Measurements from ENCODE around the gene KLHL40. TPM values are rescaled to one million over a fixed set of nuclear protein-coding genes. Genes with fewer than 3 reads are reported as not detected.
"Not testable (repeated sequence)": the region's sequence is repeated elsewhere in the genome, so short reads cannot be mapped to it uniquely, and the experiment has no call there.

Gene KLHL40
- total RNA-seq, 1 donor from 2014 or later, result not detected

DNA sequence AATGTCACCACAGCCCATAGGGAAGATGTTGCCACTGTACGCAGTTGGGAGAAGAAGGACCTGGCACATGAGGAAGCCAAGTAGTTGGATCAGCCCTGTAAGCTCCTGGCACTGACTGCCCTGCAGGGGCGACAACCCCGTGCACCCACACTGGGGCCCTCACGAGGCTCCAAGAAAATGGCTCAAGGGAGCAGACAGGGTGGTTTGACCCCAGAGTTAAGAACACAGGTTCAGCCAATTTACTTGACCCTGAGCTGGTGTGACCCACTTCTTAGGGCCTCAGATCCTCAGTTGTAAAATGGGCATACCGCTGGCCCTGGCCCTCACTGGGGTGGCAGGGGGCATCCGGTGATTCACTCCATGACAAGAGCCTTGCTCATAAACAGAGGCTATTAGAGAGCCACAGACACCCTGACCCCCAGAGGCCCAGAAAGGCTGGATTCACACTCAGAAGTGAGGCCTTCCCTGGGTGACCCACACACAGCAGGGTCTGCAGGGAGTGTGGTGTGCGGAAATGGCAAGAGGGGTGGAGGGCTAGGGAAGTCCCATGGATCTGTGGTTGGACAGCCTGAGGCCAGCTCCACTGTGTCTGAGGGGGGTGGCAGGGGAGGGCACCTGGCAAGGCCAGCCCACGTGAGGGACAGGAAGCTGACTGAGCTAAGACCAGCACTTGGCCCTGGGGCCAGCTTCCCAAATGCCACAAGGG lies 19.0 kb downstream of the KLHL40 start:
- DNase-seq, result no peak

DNA sequence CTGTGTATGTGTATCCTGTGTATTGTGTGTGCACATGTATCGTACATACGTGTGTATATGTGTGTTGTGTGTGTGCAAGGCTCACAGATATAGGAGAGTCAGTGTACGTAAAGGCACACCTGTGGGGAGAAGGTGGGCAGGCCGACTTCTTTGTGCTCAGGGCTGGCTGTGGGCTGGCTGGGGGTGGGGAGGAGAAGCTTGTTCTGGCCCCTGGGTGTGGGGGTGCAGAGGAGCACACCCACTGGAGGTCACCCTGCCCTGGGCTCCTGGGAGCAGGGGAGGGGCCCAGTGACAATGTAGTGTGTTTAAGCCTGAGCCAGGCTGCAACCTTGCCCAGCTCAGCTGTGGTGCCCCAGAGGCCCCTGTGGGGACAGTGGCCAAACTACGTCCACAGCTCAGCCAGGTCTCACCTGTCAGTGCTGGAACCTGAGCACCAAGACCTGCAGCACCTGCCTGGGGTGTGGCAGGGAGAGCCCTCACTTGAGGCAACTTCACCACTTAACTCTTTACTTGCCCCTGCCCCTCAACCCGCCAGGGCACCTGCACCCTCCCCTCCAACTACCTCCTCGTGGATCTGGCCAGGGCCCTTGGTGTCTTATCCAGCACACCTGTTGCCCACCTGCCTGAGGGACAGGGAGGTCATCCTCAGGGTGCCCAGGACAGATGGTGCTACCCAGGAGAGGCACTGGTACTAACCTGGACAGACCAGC lies 19.9 kb downstream of the KLHL40 start:
- no peak for DNase-seq

DNA sequence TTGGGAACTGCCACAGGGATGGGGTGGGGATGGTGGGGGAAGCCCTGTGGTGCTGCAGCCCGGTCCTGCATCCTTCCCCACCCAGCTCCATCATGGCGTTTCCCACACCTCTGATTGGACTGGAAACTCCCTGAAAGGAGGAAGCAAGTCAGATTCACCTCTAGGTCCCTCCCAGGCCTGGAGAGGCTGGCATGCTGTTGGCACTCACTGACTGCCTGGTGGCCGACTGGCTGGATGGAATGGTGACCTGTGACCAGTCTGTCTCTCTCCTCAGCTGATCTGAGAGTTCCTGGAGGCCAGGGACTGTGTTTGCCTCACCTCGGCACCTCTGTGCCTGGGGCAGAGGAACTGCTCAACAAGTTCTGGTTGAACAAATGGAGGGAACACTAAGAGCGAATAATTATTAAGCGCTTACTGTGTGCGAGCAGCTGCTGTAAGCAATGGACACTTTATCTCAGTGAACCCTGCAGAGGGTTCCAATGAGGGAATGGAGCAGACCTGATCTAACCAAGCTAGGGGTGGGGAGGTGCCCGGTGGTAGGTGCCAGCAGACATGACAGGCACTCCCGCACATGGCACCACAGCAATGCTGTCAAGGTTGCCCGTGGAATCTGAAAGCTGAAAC lies 20.7 kb downstream of the KLHL40 start:
- DNase-seq, result no peak

DNA sequence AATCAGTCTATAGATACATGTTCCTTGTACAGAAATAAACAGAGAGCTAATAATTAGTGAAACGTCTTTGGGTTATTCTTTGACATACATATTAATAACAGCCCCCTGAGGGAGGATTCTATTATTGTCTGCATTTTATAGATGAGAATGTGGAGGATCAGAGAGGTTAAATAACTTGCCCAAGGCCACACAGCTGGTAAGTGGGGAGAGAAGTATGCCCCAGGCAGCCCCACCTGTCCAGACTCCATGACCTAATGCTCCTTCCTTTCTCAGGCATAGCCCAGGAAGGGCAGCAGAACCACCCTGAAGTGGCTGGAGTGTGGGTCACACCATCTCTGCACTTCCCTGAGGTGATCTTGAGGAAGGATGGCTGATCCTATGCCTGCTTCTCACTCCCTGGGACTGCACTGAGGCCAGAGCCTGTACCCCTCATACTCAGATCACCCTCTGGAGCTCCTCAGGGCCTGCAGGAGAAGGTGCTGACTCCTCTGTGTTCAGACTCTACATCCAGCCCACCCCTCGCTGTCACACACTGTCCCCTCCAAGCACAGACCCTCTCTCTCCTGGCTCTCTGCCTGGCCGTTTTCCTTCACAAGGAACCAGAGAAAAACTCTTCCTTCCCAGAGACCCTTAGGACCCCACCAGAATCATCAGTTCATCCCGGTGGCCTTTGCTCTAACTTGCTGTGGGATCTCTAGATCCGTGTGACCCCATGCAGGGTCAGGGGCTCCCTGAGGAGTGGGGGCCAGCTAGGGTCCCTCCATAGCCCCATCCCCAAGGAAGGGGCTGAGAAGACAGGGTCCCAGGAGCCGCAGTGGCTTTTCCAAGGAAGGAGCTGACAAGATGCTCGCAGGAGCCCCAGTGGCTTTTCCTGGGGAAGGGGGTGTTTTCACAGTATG lies 21.6 kb downstream of the KLHL40 start:
- DNase-seq, result no peak

DNA sequence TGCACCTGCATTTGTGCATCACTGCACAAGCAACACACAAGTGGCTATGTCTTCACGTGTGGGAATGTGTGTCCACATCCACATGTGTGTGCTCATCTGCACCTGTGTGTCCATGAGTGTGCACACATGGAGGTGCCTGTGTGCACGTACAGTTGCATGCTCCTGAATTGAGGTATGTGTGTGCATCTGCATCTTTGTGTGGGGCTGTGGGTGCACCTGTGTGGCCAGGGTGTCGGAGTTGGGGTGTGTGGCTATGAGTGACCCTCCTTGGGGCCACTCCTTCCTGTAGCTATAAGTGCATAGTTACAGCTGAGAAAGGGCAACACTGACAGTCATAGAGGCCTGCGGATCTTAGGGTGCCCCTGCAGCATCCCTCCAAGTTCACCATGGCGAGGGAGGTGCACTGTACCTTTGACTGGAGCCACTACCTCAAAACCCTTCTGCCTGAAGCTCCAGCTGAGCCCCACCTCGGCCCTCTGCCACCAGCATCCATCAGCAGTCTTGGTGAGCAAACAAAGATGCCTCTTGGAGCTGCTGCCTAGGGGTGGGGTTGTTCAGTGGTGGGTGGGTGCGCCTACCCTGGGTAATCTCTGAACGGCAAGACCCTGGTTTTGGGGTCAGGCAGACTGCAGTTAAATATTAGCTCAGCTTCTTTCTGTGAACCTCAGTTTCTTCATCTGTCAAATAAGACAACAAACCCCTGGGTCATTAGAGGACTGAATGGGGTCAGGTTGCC lies 22.5 kb downstream of the KLHL40 start:
- DNase-seq, result no peak

DNA sequence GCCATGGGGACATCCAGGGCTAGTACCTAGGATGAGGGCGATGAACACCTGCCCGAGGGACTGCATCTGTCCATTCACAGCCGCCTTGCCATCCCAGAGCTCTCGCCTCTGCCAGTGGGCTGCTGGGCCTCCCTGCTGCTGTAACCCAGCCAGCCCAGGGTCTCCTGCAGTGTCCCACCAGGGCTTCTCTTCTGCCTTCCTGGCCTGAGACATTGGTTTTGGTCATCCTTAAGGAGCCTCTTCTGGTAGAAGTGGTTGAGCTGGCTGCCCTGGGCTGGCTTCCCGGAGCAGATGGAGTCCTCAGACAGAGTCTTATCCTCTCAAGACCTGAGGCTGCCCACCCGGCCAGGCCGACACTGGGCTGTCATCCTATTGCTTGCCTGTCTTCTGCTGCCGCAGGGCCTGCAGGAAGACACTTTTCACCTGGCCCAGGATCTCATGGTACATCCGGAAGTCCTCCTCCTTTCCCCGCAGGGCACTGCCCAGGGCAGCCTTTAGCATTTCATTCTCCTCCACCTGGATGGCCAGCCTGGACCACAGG lies 23.3 kb downstream of the KLHL40 start:
- no peak for DNase-seq

DNA sequence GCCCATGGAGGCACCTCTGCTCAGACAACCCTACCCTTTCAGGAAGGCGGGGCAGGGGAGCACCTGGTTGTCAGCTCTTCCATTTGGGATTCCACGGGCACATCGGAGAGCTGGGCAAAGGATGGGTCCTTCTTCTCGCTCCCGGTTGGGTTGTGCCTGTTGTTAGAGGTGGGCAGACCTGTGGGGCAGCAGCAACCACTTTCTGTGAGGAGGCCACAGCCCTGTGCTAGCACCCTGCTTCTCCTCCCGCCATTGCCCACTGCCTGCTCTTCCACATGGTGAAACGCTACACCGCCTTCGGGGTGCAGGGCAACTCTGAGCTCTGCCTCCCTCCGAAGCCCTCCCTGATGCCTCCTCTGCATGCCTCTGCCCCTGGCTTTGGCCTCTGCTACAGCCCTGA lies 24.3 kb downstream of the KLHL40 start:
- DNase-seq, result no peak

DNA sequence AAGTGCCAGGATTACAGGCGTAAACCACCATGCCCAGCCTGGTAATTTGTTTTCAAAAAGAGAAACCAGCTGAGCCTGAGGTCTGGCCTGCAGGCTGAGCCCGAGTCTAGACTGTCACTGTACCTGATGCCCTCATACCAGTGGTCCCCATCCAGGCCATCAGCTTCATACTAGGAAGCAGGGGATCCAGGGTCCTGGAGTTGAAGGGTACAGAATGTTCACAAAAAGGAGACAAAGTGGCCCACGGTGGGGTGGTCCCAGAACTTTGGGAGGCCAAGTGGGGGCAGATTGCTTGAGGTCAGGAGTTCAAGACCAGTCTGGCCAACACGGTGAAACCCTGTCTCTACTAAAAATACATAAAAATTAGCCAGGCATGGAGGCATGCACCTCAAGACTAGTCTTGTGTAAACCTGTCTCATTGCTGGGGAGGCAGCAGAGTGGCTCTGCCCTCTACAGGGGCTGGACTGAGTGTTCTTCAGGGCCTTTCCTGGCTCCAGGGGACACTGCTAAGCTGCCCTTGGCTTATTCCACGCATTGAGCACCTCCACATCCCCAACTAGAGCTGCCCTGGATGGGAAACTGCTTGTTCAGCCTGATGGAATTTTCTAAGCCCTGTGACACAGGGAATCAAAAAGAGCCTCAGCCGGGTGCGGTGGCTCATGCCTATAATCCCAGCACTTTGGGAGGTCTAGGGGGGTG lies 25.1 kb downstream of the KLHL40 start:
- no peak for DNase-seq

DNA sequence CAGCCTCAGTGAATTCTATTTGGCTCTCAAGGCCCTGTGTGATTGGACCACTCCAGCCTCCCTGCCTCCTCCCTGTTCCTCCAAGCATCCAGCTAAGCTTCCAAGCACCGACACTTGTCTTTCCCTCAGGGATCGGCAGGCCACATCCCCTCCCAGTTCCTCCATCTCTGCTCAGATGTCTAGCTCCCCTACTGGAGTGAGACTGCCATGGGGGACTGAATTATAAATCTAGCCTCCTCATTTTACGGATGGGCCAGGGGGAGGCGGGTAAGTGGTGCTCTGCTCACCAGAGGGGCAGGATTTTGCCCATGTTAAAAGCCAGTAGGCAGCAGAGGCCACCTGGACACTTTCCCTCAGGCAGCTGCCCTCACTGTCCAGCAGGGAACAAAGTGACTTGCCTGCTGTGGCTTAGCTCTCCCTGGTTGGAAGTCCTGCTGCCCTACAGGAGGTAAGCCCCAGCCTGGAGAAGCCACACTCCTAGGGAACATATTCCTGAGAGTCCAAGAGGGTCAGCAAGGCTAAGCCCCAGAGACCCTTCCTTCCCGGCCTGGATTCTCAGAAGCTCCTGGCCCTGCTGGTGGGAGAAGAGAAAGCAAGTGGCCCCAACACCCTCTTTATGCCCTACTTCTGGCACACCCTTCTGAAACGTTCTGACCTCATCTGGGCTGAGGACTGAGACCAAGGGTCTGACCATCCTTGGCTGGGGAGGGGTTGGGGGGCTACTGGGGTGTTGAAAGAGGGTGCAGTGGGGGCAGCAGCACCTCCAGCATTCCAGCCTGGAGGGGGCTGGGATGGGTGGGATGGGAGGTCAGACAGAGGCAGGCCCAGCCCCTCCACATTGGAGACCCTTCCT lies 26.4 kb downstream of the KLHL40 start:
- no peak for DNase-seq

DNA sequence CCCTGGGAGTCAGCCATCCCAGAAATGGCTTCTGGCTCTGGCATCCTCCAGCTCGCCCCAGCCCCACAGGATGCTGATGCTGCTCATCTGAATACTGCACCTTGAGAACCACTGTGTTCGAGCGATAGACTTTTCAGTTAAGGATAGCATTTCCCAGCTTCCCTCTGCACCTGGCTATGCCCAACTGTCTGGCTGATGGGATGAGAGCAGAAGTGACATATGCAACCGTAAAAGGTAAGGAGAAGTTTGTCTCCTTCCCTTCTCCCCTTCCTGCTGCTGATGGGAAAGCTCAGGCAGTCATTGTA lies 27.0 kb downstream of the KLHL40 start:
- DNase-seq, result no peak

DNA sequence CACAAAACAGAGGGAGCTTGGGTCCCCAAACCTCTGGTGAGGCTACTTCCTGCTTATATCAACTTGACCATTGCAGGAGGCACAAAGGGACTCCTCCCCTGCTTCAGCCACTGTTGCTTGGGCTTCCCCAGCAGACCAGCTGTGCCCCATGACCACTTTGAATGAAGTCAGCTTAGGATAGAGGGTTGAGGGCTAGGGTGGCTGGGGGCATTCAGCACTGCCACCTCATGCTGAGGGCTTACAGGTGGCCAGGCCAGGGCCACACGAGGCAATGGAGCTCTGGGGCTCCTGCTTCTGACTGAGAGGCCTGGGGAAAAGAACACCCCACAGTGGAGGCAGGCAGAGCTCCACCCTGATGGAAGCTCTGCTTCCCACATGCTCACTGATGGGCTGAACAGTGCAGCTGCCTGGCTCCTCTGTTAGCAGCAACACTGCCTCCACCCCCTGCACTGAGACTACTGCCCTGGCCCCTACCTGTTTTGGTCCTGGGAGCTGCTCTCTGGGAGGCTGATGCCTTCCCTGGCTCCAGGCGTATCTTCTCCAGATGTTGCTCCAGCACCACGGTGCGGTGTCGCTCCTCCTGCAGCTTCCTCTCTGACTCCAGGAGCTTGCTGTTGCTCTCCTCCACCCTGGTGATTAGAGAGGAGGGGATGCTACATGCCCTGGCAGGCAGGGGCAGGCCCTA lies 27.5 kb downstream of the KLHL40 start:
- no peak for DNase-seq

DNA sequence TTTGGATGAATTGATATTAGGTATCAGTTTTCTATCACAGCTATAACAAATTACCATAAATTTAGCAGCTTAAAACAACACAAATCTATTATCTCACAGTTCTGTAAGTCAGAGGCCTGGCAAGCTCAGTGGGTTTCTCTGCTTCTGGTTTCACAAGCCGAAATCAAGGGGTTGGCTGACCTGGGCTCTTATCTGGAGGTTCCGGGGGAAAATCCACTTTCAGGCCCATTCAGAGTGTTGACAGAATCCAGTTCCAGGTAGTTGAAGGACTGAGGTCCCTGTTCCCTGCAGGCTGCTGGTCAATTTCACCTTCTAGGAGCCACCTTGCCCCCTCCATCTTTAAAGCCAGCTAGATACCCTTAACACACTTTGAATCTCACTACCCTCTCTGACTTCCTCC lies 28.4 kb downstream of the KLHL40 start:
- no peak for DNase-seq

DNA sequence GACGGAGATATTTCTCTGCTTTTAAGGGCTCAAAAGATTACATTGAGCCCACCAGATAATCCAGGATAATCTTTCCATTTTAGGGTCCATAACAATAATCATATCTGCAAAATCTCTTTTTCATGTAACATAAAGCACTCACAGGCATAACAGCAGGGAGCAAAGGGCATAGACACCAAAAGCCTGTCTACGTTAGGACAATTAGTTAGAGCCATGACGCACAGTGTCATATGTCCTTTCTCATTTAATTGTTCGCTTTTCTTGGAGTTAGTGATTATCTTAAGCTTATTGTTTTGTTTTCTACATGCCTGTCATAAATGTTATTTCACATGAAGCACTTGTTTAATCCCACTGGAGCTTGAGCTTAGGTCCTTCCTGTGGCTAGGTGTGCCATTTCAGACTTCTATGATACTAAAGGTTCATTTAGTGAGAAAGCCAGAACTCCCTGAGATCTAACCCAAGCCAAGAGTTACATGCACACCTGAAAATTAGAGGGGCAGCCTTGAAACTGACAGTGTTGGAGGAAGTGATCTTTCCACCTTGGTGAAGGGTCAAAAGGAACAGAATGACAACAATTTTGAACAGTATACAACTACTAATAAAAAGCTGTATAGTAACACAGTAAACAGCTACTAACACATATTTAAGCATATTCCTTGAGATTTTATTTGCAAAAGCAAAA lies 29.0 kb downstream of the KLHL40 start:
- DNase-seq, result no peak

DNA sequence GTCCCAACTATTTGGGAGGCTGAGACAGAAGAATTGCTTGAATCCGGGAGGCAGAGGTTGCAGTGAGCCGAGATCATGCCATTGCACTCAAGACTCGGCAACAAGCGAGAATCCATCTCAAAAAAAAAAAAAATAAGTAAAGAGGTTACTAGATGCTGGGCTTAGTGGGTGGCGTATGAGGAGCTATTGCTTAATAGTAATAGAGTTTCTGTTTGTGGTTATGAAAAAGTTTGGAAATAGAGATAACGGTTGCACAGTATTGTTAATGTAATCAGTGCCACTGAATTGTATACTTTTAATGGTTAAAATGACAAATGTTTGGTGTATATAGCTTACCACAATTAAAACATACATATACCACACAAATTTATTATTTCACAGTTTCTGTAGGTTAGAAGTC lies 32.0 kb downstream of the KLHL40 start:
- DNase-seq, result no peak

DNA sequence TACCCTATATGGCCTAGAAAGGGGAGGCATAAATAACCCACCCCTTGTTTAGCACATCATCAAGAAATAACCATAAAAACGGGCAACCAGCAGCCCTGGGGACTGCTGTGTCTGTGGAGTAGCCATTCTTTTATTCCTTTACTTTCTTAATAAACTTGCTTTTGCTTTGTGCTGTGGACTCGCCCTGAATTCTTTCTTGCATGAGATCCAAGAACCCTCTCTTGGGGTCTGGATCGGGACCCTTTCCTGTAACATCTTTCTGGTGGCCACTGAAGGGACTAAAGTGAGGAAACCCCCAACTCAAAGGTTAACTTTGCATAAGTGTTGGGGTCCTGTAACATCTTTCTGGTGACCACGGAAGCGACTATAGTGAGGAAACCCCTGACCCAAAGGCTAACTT lies 33.0 kb downstream of the KLHL40 start:
- no peak for DNase-seq

DNA sequence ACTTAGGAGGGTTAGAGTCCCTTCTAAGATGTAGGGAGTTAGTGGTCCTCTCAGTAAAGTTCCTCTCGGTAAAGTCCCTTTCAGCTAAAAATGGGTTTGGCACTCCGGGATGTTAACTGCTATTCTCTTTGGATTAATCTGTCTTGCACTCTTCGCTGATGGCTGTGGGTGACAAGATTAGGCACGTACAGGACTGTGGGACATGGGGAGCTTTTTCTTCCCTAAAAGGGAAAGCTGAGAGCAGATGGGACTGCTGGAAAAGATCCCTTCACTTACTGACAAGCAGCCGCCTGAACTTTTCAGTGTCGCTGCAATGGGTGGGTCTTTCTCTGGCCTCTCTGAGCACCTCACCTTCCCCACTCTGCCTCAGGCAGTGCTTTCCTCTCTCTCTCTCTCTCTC lies 33.7 kb downstream of the KLHL40 start:
- no peak for DNase-seq

DNA sequence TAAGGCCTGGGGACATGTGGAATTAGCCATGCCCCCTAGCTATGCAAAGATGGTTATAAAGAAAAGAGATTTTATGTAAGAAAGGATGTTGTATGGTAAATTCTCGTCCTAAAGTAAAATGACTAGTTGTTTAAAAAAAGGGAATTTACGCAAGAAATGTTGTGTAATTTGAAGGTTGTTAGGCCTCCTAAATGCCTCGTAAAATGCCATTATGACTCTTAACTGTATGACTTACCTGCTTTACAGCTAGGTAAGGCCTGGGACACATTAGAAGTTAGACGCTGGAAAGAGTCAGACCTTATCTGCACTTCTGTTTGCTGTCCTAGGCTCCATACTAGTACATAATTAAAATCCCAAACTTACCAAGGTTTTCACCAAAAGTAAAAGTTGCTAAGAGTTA lies 34.8 kb downstream of the KLHL40 start:
- no peak for DNase-seq

DNA sequence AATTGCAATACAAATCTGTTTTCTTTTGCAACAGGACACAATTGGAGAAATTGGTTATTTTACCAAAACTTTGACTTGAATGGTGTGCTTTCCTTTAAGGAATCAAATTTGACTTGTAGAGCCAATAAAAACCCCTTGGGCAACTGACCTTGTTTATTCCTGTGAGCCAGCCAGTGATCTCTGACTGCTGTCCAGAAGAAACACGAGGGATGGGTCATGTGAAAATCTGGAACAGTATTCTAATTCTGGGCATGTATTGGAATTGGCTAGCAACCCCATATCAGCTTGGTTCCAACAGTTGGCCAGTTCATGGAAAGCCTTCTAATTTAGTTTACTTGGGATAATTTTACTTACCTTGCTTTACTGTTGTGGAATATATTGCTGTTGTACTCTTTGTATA lies 36.4 kb downstream of the KLHL40 start:
- no peak for DNase-seq

DNA sequence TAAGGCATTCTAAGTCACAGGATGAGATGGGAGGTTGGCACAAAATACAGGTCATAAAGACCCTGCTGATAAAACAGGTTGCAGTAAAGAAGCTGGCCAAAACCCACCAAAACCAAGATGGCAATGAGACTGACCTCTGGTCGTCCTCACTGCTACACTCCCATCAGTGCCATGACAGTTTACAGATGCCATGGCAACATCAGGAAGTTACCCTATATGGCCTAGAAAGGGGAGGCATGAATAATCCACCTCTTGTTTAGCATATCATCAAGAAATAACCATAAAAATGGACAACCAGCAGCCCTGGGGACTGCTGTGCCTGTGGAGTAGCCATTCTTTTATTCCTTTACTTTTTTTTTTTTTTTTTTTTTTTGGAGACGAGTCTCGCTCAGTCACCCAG lies 37.1 kb downstream of the KLHL40 start:
- DNase-seq, result not testable (repeated sequence)
